Erythroblast (primary cell): ENCODE data around the gene TGIF2.

Source experiments
- GATA1 ChIP-seq: IDR thresholded peaks from 2 replicates; pipeline ENCODE4 v1.6.1; 2011; ENCODE audit warnings: low read depth, mild to moderate bottlenecking, control low read depth, low read length, moderate library complexity
- POLR2A ChIP-seq: IDR thresholded peaks from 2 replicates; pipeline ENCODE4 v1.6.1; 2011; ENCODE audit warnings: mild to moderate bottlenecking, low read length

- TF ChIP-seq POLR2A (no peak), GATA1 (no peak)
These were observed 33.0 kb downstream of the TGIF2 start for GRCh38 chr20:36606158-36607066.
